ENCODE results near the gene MDH1.

Gene MDH1

GRCh38 chr2:63576546-63576945 is 12.2 kb upstream of the MDH1 start:
- Mint-ChIP-seq H3K9me3 (peaks cover 5% of the 10 kb centered on the region), H3K36me3 (ENCODE audit: low read depth) (peaks cover 12% of the 10 kb centered on the region), H3K4me1 (ENCODE audit: low read depth) (no peaks in the 10 kb centered on the region), H3K27ac (no peak overlapping the region), H3K4me3 (no peak overlapping the region), H3K27me3 (no peaks in the 10 kb centered on the region)

GRCh38 chr2:63578767-63579166 is 10.0 kb upstream of the MDH1 start:
- peaks cover 4% of the 10 kb centered on the region for H3K36me3 Mint-ChIP-seq (ENCODE audit: low read depth)
- no peaks in the 10 kb centered on the region for H3K27me3 Mint-ChIP-seq
- no peaks in the 10 kb centered on the region for H3K4me1 Mint-ChIP-seq (ENCODE audit: low read depth)
- no peak overlapping the region for H3K27ac Mint-ChIP-seq
- H3K9me3 Mint-ChIP-seq = peaks cover 5% of the 10 kb centered on the region
- no peak overlapping the region for H3K4me3 Mint-ChIP-seq

- Mint-ChIP-seq H3K36me3 (ENCODE audit: low read depth) (no peaks in the 10 kb centered on the region), H3K27me3 (no peaks in the 10 kb centered on the region), H3K27ac (no peak overlapping the region)
Observed at GRCh38 chr2:63580651-63581297, 8.0 kb upstream of the MDH1 start.

GRCh38 chr2:63581298-63581961 is 7.3 kb upstream of the MDH1 start:
- Mint-ChIP-seq H3K9me3 (no peaks in the 10 kb centered on the region), H3K27ac (no peak overlapping the region), H3K4me3 (no peak overlapping the region), H3K36me3 (ENCODE audit: low read depth) (no peaks in the 10 kb centered on the region), H3K4me1 (ENCODE audit: low read depth) (peaks cover 6% of the 10 kb centered on the region), H3K27me3 (no peaks in the 10 kb centered on the region)

More at GRCh38 chr2:63580651-63581297, 8.0 kb upstream of the MDH1 start:
- no peaks in the 10 kb centered on the region for H3K4me1 Mint-ChIP-seq (ENCODE audit: low read depth)
- no peaks in the 10 kb centered on the region for H3K9me3 Mint-ChIP-seq
- no peak overlapping the region for H3K4me3 Mint-ChIP-seq

GRCh38 chr2:63582873-63583272 is 5.9 kb upstream of the MDH1 start:
- Mint-ChIP-seq H3K4me1 (ENCODE audit: low read depth) (peaks cover 19% of the 10 kb centered on the region), H3K27ac (no peak overlapping the region), H3K4me3 (no peak overlapping the region), H3K9me3 (no peaks in the 10 kb centered on the region), H3K36me3 (ENCODE audit: low read depth) (no peaks in the 10 kb centered on the region), H3K27me3 (no peaks in the 10 kb centered on the region)

- H3K27ac Mint-ChIP-seq = peak overlapping the region; percentile 97
- H3K4me3 Mint-ChIP-seq = peak overlapping the region; percentile 95
- no peaks in the 10 kb centered on the region for H3K9me3 Mint-ChIP-seq
- H3K27me3 Mint-ChIP-seq = no peaks in the 10 kb centered on the region
- peaks cover 22% of the 10 kb centered on the region for H3K36me3 Mint-ChIP-seq (ENCODE audit: low read depth)
- H3K4me1 Mint-ChIP-seq (ENCODE audit: low read depth) = peaks cover 46% of the 10 kb centered on the region
Observed at GRCh38 chr2:63587814-63588384, 864 bp upstream of the MDH1 start.

GRCh38 chr2:63589148-63589958 is 590 bp downstream of the MDH1 start:
- Mint-ChIP-seq H3K36me3 (ENCODE audit: low read depth) (peaks cover 36% of the 10 kb centered on the region), H3K4me1 (ENCODE audit: low read depth) (peaks cover 58% of the 10 kb centered on the region), H3K4me3 (peak overlapping the region; percentile 95), H3K9me3 (no peaks in the 10 kb centered on the region), H3K27ac (peak overlapping the region; percentile 97), H3K27me3 (no peaks in the 10 kb centered on the region)

GRCh38 chr2:63590626-63591408 is 2.1 kb downstream of the MDH1 start:
- H3K4me1 Mint-ChIP-seq (ENCODE audit: low read depth) = peaks cover 58% of the 10 kb centered on the region
- H3K36me3 Mint-ChIP-seq (ENCODE audit: low read depth) = peaks cover 51% of the 10 kb centered on the region
- peak overlapping the region; percentile 56 for H3K27ac Mint-ChIP-seq
- H3K4me3 Mint-ChIP-seq = peak overlapping the region; percentile 95
- H3K27me3 Mint-ChIP-seq = no peaks in the 10 kb centered on the region
- no peaks in the 10 kb centered on the region for H3K9me3 Mint-ChIP-seq

- Mint-ChIP-seq H3K36me3 (ENCODE audit: low read depth) (peaks cover 59% of the 10 kb centered on the region), H3K27ac (no peak overlapping the region), H3K9me3 (no peaks in the 10 kb centered on the region), H3K4me3 (no peak overlapping the region), H3K4me1 (ENCODE audit: low read depth) (peaks cover 50% of the 10 kb centered on the region), H3K27me3 (no peaks in the 10 kb centered on the region)
Observed at GRCh38 chr2:63591566-63592175, 2.9 kb downstream of the MDH1 start.

GRCh38 chr2:63594660-63595059 is 5.9 kb downstream of the MDH1 start:
- Mint-ChIP-seq H3K27me3 (no peaks in the 10 kb centered on the region), H3K9me3 (no peaks in the 10 kb centered on the region), H3K4me3 (no peak overlapping the region), H3K27ac (no peak overlapping the region), H3K36me3 (ENCODE audit: low read depth) (peaks cover 77% of the 10 kb centered on the region), H3K4me1 (ENCODE audit: low read depth) (peaks cover 34% of the 10 kb centered on the region)

GRCh38 chr2:63596401-63596883 is 7.7 kb downstream of the MDH1 start:
- Mint-ChIP-seq H3K36me3 (ENCODE audit: low read depth) (peaks cover 79% of the 10 kb centered on the region), H3K9me3 (no peaks in the 10 kb centered on the region), H3K4me1 (ENCODE audit: low read depth) (peaks cover 18% of the 10 kb centered on the region)

GRCh38 chr2:63598981-63599380 is 10.2 kb downstream of the MDH1 start:
- no peak overlapping the region for H3K4me3 Mint-ChIP-seq
- no peak overlapping the region for H3K27ac Mint-ChIP-seq
- H3K9me3 Mint-ChIP-seq = no peaks in the 10 kb centered on the region
- no peaks in the 10 kb centered on the region for H3K27me3 Mint-ChIP-seq
- H3K4me1 Mint-ChIP-seq (ENCODE audit: low read depth) = peaks cover 2% of the 10 kb centered on the region
- peaks cover 81% of the 10 kb centered on the region for H3K36me3 Mint-ChIP-seq (ENCODE audit: low read depth)

More at GRCh38 chr2:63596401-63596883, 7.7 kb downstream of the MDH1 start:
- no peak overlapping the region for H3K4me3 Mint-ChIP-seq
- no peak overlapping the region for H3K27ac Mint-ChIP-seq
- H3K27me3 Mint-ChIP-seq = no peaks in the 10 kb centered on the region

- no peaks in the 10 kb centered on the region for H3K9me3 Mint-ChIP-seq
- no peaks in the 10 kb centered on the region for H3K27me3 Mint-ChIP-seq
- H3K27ac Mint-ChIP-seq = peak overlapping the region; percentile 19
- no peak overlapping the region for H3K4me3 Mint-ChIP-seq
- H3K36me3 Mint-ChIP-seq (ENCODE audit: low read depth) = peaks cover 78% of the 10 kb centered on the region
- no peaks in the 10 kb centered on the region for H3K4me1 Mint-ChIP-seq (ENCODE audit: low read depth)
Observed at GRCh38 chr2:63600881-63601460, 12.2 kb downstream of the MDH1 start.
